Liver (tissue), 9 donors: ENCODE data around the gene ZNF154. TPM values are rescaled to one million over a fixed set of nuclear protein-coding genes. Genes with fewer than 3 reads are reported as not detected.

Experiments used
- DNase-seq: peaks from one replicate; pipeline ENCODE4 v3.0.0-alpha.2; 2017; ENCODE audit warnings: low spot score
- H3K27ac ChIP-seq, 2 donors: one replicate each; pipeline ENCODE4 v1.7.0; 2013; ENCODE audit warnings: inconsistent platforms in 2 of 2, low read length in 2 of 2, control low read depth in 1 of 2, low read depth in 1 of 2, mild to moderate bottlenecking in 1 of 2
- H3K27me3 ChIP-seq, 4 donors: one replicate each; pipeline versions ENCODE4 v1.6.1 to v1.7.0; 2013; ENCODE audit warnings: low read length in 3 of 4, inconsistent platforms in 1 of 4, mild to moderate bottlenecking in 1 of 4, moderate library complexity in 1 of 4; ENCODE audit not compliant: control insufficient read depth in 4 of 4, insufficient read depth in 4 of 4
- H3K36me3 ChIP-seq, 4 donors: one replicate each; pipeline versions ENCODE4 v1.6.1 to v1.7.0; 2013; ENCODE audit warnings: low read length in 3 of 4, mild to moderate bottlenecking in 3 of 4, low read depth in 1 of 4, moderate library complexity in 1 of 4; ENCODE audit not compliant: control insufficient read depth in 4 of 4, insufficient read depth in 3 of 4
- H3K4me1 ChIP-seq, 4 donors: one replicate each; pipeline versions ENCODE4 v1.6.1 to v1.7.0; 2013; ENCODE audit warnings: low read length in 3 of 4, mild to moderate bottlenecking in 3 of 4, moderate library complexity in 1 of 4; ENCODE audit not compliant: control insufficient read depth in 4 of 4, insufficient read depth in 4 of 4
- H3K4me3 ChIP-seq, 3 donors: one replicate each; pipeline versions ENCODE4 v1.6.1 to v1.7.0; 2013; ENCODE audit warnings: low read length in 3 of 3, control low read depth in 1 of 3, low read depth in 1 of 3, mild to moderate bottlenecking in 1 of 3
- H3K9ac ChIP-seq, 2 donors: one replicate each; pipeline ENCODE4 v1.7.0; 2013; ENCODE audit warnings: low read length in 2 of 2, mild to moderate bottlenecking in 2 of 2, moderate library complexity in 2 of 2, control low read depth in 1 of 2, low read depth in 1 of 2
- H3K9me3 ChIP-seq, 4 donors: one replicate each; pipeline versions ENCODE4 v1.6.1 to v1.7.0; 2013; ENCODE audit warnings: low read length in 3 of 4; ENCODE audit not compliant: control insufficient read depth in 4 of 4
- ATF3 ChIP-seq: IDR thresholded peaks from 2 replicates; pipeline ENCODE4 v1.6.1; 2016; ENCODE audit warnings: antibody characterized with exemption
- CTCF ChIP-seq: fragments of 150-350 bp; IDR thresholded peaks from 2 replicates; pipeline ENCODE4 v1.5.1; 2017; ENCODE audit warnings: improper control_type of control experiment, low read depth, low read length; ENCODE audit not compliant: missing input control
- EGR1 ChIP-seq, 2 donors: IDR thresholded peaks; 2 replicates each; pipeline ENCODE4 v1.6.1; 2016 to 2018; ENCODE audit warnings: antibody characterized with exemption in 2 of 2, low read depth in 2 of 2
- FOXA1 ChIP-seq: IDR thresholded peaks from 2 replicates; pipeline ENCODE4 v1.6.1; 2016; ENCODE audit warnings: antibody characterized with exemption
- FOXA2 ChIP-seq: IDR thresholded peaks from 2 replicates; pipeline ENCODE4 v1.6.1; 2016; ENCODE audit warnings: antibody characterized with exemption
- GABPA ChIP-seq, 2 donors: IDR thresholded peaks in 1 of 2; conservative IDR thresholded peaks in 1 of 2; 2 replicates each; pipeline ENCODE4 v1.6.1; 2016; ENCODE audit warnings: antibody characterized with exemption in 2 of 2, mild to moderate bottlenecking in 1 of 2, moderate library complexity in 1 of 2
- HNF4A ChIP-seq, 2 donors: conservative IDR thresholded peaks; 2 replicates each; pipeline ENCODE4 v1.6.1; 2016; ENCODE audit warnings: antibody characterized with exemption in 2 of 2, mild to moderate bottlenecking in 2 of 2
- HNF4G ChIP-seq: IDR thresholded peaks from 2 replicates; pipeline ENCODE4 v1.6.1; 2016; ENCODE audit warnings: antibody characterized with exemption
- JUND ChIP-seq, 2 donors: IDR thresholded peaks; 2 replicates each; pipeline ENCODE4 v1.6.1; 2016; ENCODE audit warnings: antibody characterized with exemption in 2 of 2
- MAX ChIP-seq: IDR thresholded peaks from 2 replicates; pipeline ENCODE4 v1.6.1; 2016; ENCODE audit warnings: antibody characterized with exemption
- NR2F2 ChIP-seq: IDR thresholded peaks from 2 replicates; pipeline ENCODE4 v1.6.1; 2016; ENCODE audit warnings: antibody characterized with exemption
- REST ChIP-seq: IDR thresholded peaks from 2 replicates; pipeline ENCODE4 v1.6.1; 2016; ENCODE audit warnings: antibody characterized with exemption, mild to moderate bottlenecking
- RXRA ChIP-seq, 2 donors: IDR thresholded peaks; 2 replicates each; pipeline ENCODE4 v1.6.1; 2017 to 2018; ENCODE audit warnings: antibody characterized with exemption in 2 of 2, mild to moderate bottlenecking in 1 of 2
- SP1 ChIP-seq: IDR thresholded peaks from 2 replicates; pipeline ENCODE4 v1.6.1; 2018; ENCODE audit warnings: antibody characterized with exemption, mild to moderate bottlenecking
- TAF1 ChIP-seq: conservative IDR thresholded peaks from 2 replicates; pipeline ENCODE4 v1.6.1; 2016; ENCODE audit warnings: antibody characterized with exemption, mild to moderate bottlenecking
- YY1 ChIP-seq: IDR thresholded peaks from 2 replicates; pipeline ENCODE4 v1.6.1; 2016; ENCODE audit warnings: antibody characterized with exemption, mild to moderate bottlenecking
- ZBTB33 ChIP-seq: IDR thresholded peaks from 2 replicates; pipeline ENCODE4 v1.6.1; 2016; ENCODE audit warnings: antibody characterized with exemption
- WGBS: extraction: QIAGEN DNeasy Blood & Tissue Kit; methylation state at CpG from one replicate; pipeline ENCODE4 v1.1.7; 2013; 5-methylcytosine and 5-hydroxymethylcytosine counted together
- polyA plus RNA-seq, 2 donors: library from polyadenylated mRNA; stranded (reverse) in 1 of 2; unstranded in 1 of 2; fragments of 200-250 nt in 1 of 2; fragments of >200 nt in 1 of 2; fragmentation: Nextera tagmentation in 1 of 2; extraction: Ambion mirVana in 1 of 2; gene quantifications; one replicate each; pipeline versions ENCODE4 v1.2.1 to v1.2.3, GENCODE V29; 2013 to 2015
- total RNA-seq, 2 donors: library from RNA; depleted of rRNA; stranded (reverse); fragments of >200 nt; gene quantifications; one replicate each; pipeline ENCODE4 v1.2.3, GENCODE V29; 2014
- donor health status: healthy.
- donor health status: healthy.
- donor health status: healthy.
- donor health status: healthy.
- donor health status: healthy.

Gene ZNF154
- total and polyA plus RNA-seq, 4 donors: 0.32 to 4.7 (median 1.3) TPM

GRCh38 chr19:57712222-57712621, 3.2 kb upstream of the ZNF154 start:
- no peak for DNase-seq
- peaks cover 0 to 5% (median 1%) of the 10 kb centered on the region in 4 donors for H3K4me1 ChIP-seq
- peak overlapping the region in 1 of 3 donors; percentile 23 for H3K4me3 ChIP-seq
- H3K9ac ChIP-seq: no peak overlapping the region
- H3K36me3 ChIP-seq: peaks cover 3 to 7% (median 5%) of the 10 kb centered on the region in 4 donors
- WGBS: 83% methylated on average over 1 of the region's 1 CpG
- H3K27ac ChIP-seq: no peak overlapping the region
- no peaks in the 10 kb centered on the region for H3K27me3 ChIP-seq
- TF ChIP-seq HNF4G (no peak), MAX (no peak), RXRA (IDR thresholded peaks at IDR 0.05) (no peak), TAF1 (no peak), FOXA1 (no peak), EGR1 (IDR thresholded peaks at IDR 0.05; ENCODE audit: low read depth in 2 of 2) (no peak), ATF3 (no peak), HNF4A (conservative IDR thresholded peaks at IDR 0.05) (no peak), YY1 (no peak), REST (no peak), FOXA2 (no peak), NR2F2 (no peak), JUND (IDR thresholded peaks at IDR 0.05) (no peak), ZBTB33 (no peak), SP1 (no peak)
- H3K9me3 ChIP-seq: peaks cover 21 to 53% (median 33%) of the 10 kb centered on the region in 4 donors

GRCh38 chr19:57709616-57710015, 612 bp upstream of the ZNF154 start:
- no peak overlapping the region for H3K9ac ChIP-seq
- H3K4me1 ChIP-seq: peaks cover 0 to 5% (median 1%) of the 10 kb centered on the region in 4 donors
- TF ChIP-seq FOXA2 (no peak), RXRA (IDR thresholded peaks at IDR 0.05) (no peak), HNF4G (no peak), FOXA1 (no peak), NR2F2 (no peak), HNF4A (conservative IDR thresholded peaks at IDR 0.05) (no peak), CTCF (no peak), GABPA (IDR thresholded peaks at IDR 0.05 in 1 of 2, conservative IDR thresholded peaks at IDR 0.05 in 1 of 2) (no peak), EGR1 (IDR thresholded peaks at IDR 0.05; ENCODE audit: low read depth in 2 of 2) (no peak), ZBTB33 (no peak), MAX (no peak)
- H3K9me3 ChIP-seq: peaks cover 25 to 57% (median 38%) of the 10 kb centered on the region in 4 donors
- 63% methylated on average over 15 of the region's 15 CpGs for WGBS
- peaks cover 0 to 8% (median 5%) of the 10 kb centered on the region in 4 donors for H3K36me3 ChIP-seq
- no peak for DNase-seq
- peak overlapping the region in 2 of 3 donors; percentile 54 to 70 for H3K4me3 ChIP-seq
- H3K27me3 ChIP-seq: no peaks in the 10 kb centered on the region
- H3K27ac ChIP-seq: no peak overlapping the region
